Measurements from ENCODE around the gene C16orf87.
"Not testable (repeated sequence)": the region's sequence is repeated elsewhere in the genome, so short reads cannot be mapped to it uniquely, and the experiment has no call there.

The C16orf87 gene

GRCh38 chr16:46797501-46797900, 33.5 kb downstream of the C16orf87 start:
- TF ChIP-seq GATA1 (IDR thresholded peaks at IDR 0.05; ENCODE audit: low read depth, low read length) (no peak), POLR2A (IDR thresholded peaks at IDR 0.05; ENCODE audit: low read length) (no peak)
- DNase-seq = no peak

GRCh38 chr16:46796764-46797269, 34.2 kb downstream of the C16orf87 start:
- no peak for DNase-seq
- TF ChIP-seq GATA1 (IDR thresholded peaks at IDR 0.05; ENCODE audit: low read depth, low read length) = no peak
- TF ChIP-seq POLR2A (IDR thresholded peaks at IDR 0.05; ENCODE audit: low read length) = no peak

GRCh38 chr16:46793841-46794240, 37.1 kb downstream of the C16orf87 start:
- no peak for TF ChIP-seq GATA1 (IDR thresholded peaks at IDR 0.05; ENCODE audit: low read depth, low read length)
- TF ChIP-seq POLR2A (IDR thresholded peaks at IDR 0.05; ENCODE audit: low read length) = no peak
- no peak for DNase-seq

- DNase-seq = peak in 1 of 2 experiments; percentile 13
- TF ChIP-seq POLR2A (IDR thresholded peaks at IDR 0.05; ENCODE audit: low read length) = no peak
- TF ChIP-seq GATA1 (IDR thresholded peaks at IDR 0.05; ENCODE audit: low read depth, low read length) = no peak
Observed at GRCh38 chr16:46790599-46791270, 40.2 kb downstream of the C16orf87 start.

- peak; percentile 84 to 85 for DNase-seq
- TF ChIP-seq GATA1 (IDR thresholded peaks at IDR 0.05; ENCODE audit: low read depth, low read length) (no peak), POLR2A (IDR thresholded peaks at IDR 0.05; ENCODE audit: low read length) (no peak)
Observed at GRCh38 chr16:46789499-46790414, 41.2 kb downstream of the C16orf87 start.

GRCh38 chr16:46788891-46789474, 42.0 kb downstream of the C16orf87 start:
- DNase-seq = peak in 1 of 2 experiments; percentile 21

GRCh38 chr16:46787909-46788308, 43.1 kb downstream of the C16orf87 start:
- no peak for DNase-seq
- TF ChIP-seq GATA1 (IDR thresholded peaks at IDR 0.05; ENCODE audit: low read depth, low read length) (no peak), POLR2A (IDR thresholded peaks at IDR 0.05; ENCODE audit: low read length) (no peak)

More at GRCh38 chr16:46788891-46789474, 42.0 kb downstream of the C16orf87 start:
- no peak for TF ChIP-seq POLR2A (IDR thresholded peaks at IDR 0.05; ENCODE audit: low read length)
- TF ChIP-seq GATA1 (IDR thresholded peaks at IDR 0.05; ENCODE audit: low read depth, low read length) = no peak

- no peak for DNase-seq
- TF ChIP-seq POLR2A (IDR thresholded peaks at IDR 0.05; ENCODE audit: low read length) = no peak
- no peak for TF ChIP-seq GATA1 (IDR thresholded peaks at IDR 0.05; ENCODE audit: low read depth, low read length)
Observed at GRCh38 chr16:46785076-46785845, 45.7 kb downstream of the C16orf87 start.

- not testable (repeated sequence) for DNase-seq
Observed at GRCh38 chr16:46784569-46784968, 46.4 kb downstream of the C16orf87 start.

- DNase-seq = no peak
- no peak for TF ChIP-seq POLR2A (IDR thresholded peaks at IDR 0.05; ENCODE audit: low read length)
- no peak for TF ChIP-seq GATA1 (IDR thresholded peaks at IDR 0.05; ENCODE audit: low read depth, low read length)
Observed at GRCh38 chr16:46783800-46784199, 47.2 kb downstream of the C16orf87 start.

- no peak for DNase-seq
- TF ChIP-seq POLR2A (IDR thresholded peaks at IDR 0.05; ENCODE audit: low read length) = no peak
- TF ChIP-seq GATA1 (IDR thresholded peaks at IDR 0.05; ENCODE audit: low read depth, low read length) = no peak
Observed at GRCh38 chr16:46782320-46782719, 48.7 kb downstream of the C16orf87 start.

GRCh38 chr16:46777804-46778203, 53.2 kb downstream of the C16orf87 start:
- TF ChIP-seq GATA1 (IDR thresholded peaks at IDR 0.05; ENCODE audit: low read depth, low read length) (no peak), POLR2A (IDR thresholded peaks at IDR 0.05; ENCODE audit: low read length) (no peak)

GRCh38 chr16:46775214-46775613, 55.8 kb downstream of the C16orf87 start:
- TF ChIP-seq POLR2A (IDR thresholded peaks at IDR 0.05; ENCODE audit: low read length) = no peak
- no peak for TF ChIP-seq GATA1 (IDR thresholded peaks at IDR 0.05; ENCODE audit: low read depth, low read length)
- DNase-seq = no peak

More at GRCh38 chr16:46777804-46778203, 53.2 kb downstream of the C16orf87 start:
- no peak for DNase-seq
